Smooth muscle cell (in vitro differentiated cells): ENCODE measurements around the gene CACNG3. TPM values are rescaled to one million over a fixed set of nuclear protein-coding genes. Genes with fewer than 3 reads are reported as not detected.

ENCODE experiments used
- DNase-seq: peaks from one replicate; lab custom pipeline; 2025; ENCODE audit not compliant: unreplicated experiment; lab: John Stamatoyannopoulos, UW
- H2AFZ ChIP-seq: fragments of 200-600 bp; sonication (generic); 2 replicates; pipeline ENCODE4 v1.6.0; 2016; ENCODE audit warnings: antibody characterized with exemption, low read depth, mild to moderate bottlenecking
- H3F3A ChIP-seq: fragments of 200-600 bp; sonication (generic); 2 replicates; pipeline ENCODE4 v1.6.0; 2017; ENCODE audit warnings: antibody characterized with exemption, low read depth
- H3K27ac ChIP-seq: fragments of 200-600 bp; sonication (generic); 2 replicates; pipeline ENCODE4 v1.5.1; 2016; ENCODE audit warnings: low read depth, mild to moderate bottlenecking
- H3K27me3 ChIP-seq: fragments of 200-600 bp; sonication (generic); 2 replicates; pipeline ENCODE4 v1.6.1; 2016; ENCODE audit warnings: low read depth, mild to moderate bottlenecking
- H3K36me3 ChIP-seq: fragments of 200-600 bp; sonication (generic); 2 replicates; pipeline ENCODE4 v1.5.1; 2016; ENCODE audit warnings: low read depth
- H3K4me1 ChIP-seq: fragments of 200-600 bp; sonication (generic); 2 replicates; pipeline ENCODE4 v1.5.1; 2016; ENCODE audit warnings: low read depth
- H3K4me2 ChIP-seq: fragments of 200-600 bp; sonication (generic); 2 replicates; pipeline ENCODE4 v1.6.0; 2016; ENCODE audit warnings: mild to moderate bottlenecking
- H3K4me3 ChIP-seq: fragments of 200-600 bp; sonication (generic); 2 replicates; pipeline ENCODE4 v1.5.1; 2016; ENCODE audit warnings: mild to moderate bottlenecking
- H3K79me2 ChIP-seq: fragments of 200-600 bp; sonication (generic); 2 replicates; pipeline ENCODE4 v1.6.0; 2016; ENCODE audit warnings: low read depth, mild to moderate bottlenecking
- H3K9ac ChIP-seq: fragments of 200-600 bp; sonication (generic); 2 replicates; pipeline ENCODE4 v1.6.0; 2016; ENCODE audit warnings: low read depth
- H3K9me3 ChIP-seq: fragments of 200-600 bp; sonication (generic); replicated peaks from 2 replicates; pipeline ENCODE4 v1.5.1; 2016; ENCODE audit warnings: low read depth
- H4K20me1 ChIP-seq: fragments of 200-600 bp; sonication (generic); 2 replicates; pipeline ENCODE4 v1.6.0; 2016; ENCODE audit warnings: low read depth
- CTCF ChIP-seq: fragments of 200-600 bp; sonication (generic); IDR thresholded peaks from 2 replicates; pipeline ENCODE4 v1.5.1; 2017; ENCODE audit warnings: borderline replicate concordance, mild to moderate bottlenecking, antibody characterized with exemption; ENCODE audit not compliant: insufficient read depth, poor library complexity, severe bottlenecking
- WGBS: methylation state at CpG from one replicate; pipeline ENCODE4 v1.1.7; 2016; ENCODE audit warnings: low lambda C conversion rate; 5-methylcytosine and 5-hydroxymethylcytosine counted together
- polyA plus RNA-seq: library from polyadenylated mRNA; unstranded; fragments of >200 nt; fragmentation: Nextera tagmentation; extraction: Ambion mirVana; gene quantifications from 2 replicates; pipeline ENCODE4 v1.2.1, GENCODE V29; 2016
- total RNA-seq: library from RNA; depleted of rRNA; stranded (reverse); fragments of >200 nt; gene quantifications from 2 replicates; pipeline ENCODE4 v1.2.3, GENCODE V29; 2014

Gene CACNG3
- total and polyA plus RNA-seq, 2 experiments from 2014 or later: not detected

- H3K4me1 ChIP-seq: peaks cover 11% of the 10 kb centered on the region
- H3K4me2 ChIP-seq: no peak overlapping the region
- no peaks in the 10 kb centered on the region for H3K79me2 ChIP-seq
- H3K9me3 ChIP-seq: no peaks in the 10 kb centered on the region
- H2AFZ ChIP-seq: no peak overlapping the region
- H3K27me3 ChIP-seq: no peaks in the 10 kb centered on the region
- WGBS: 32% methylated on average over 5 of the region's 5 CpGs
- no peaks in the 10 kb centered on the region for H3K36me3 ChIP-seq
- no peak overlapping the region for H3K27ac ChIP-seq
- no peaks in the 10 kb centered on the region for H3F3A ChIP-seq
- no peak overlapping the region for H3K9ac ChIP-seq
- no peak for DNase-seq
- TF ChIP-seq CTCF: no peak
- H4K20me1 ChIP-seq: no peaks in the 10 kb centered on the region
- no peak overlapping the region for H3K4me3 ChIP-seq
These were observed 126.8 kb downstream of the CACNG3 start for GRCh38 chr16:24382762-24383407.

GRCh38 chr16:24394341-24394740, 138.2 kb downstream of the CACNG3 start:
- Histone ChIP-seq H3K79me2 (no peaks in the 10 kb centered on the region), H3K36me3 (no peaks in the 10 kb centered on the region), H3K4me1 (no peaks in the 10 kb centered on the region), H4K20me1 (no peaks in the 10 kb centered on the region), H3K27me3 (no peaks in the 10 kb centered on the region), H3K9ac (no peak overlapping the region), H3F3A (no peaks in the 10 kb centered on the region), H3K4me3 (no peak overlapping the region), H3K9me3 (no peaks in the 10 kb centered on the region), H2AFZ (no peak overlapping the region), H3K27ac (no peak overlapping the region), H3K4me2 (no peak overlapping the region)
- WGBS: 84% methylated on average over 8 of the region's 8 CpGs
- no peak for DNase-seq
- TF ChIP-seq CTCF: no peak

- no peaks in the 10 kb centered on the region for H4K20me1 ChIP-seq
- H3F3A ChIP-seq: no peaks in the 10 kb centered on the region
- no peak overlapping the region for H3K27ac ChIP-seq
- H3K79me2 ChIP-seq: no peaks in the 10 kb centered on the region
- H3K4me1 ChIP-seq: no peaks in the 10 kb centered on the region
- H3K4me2 ChIP-seq: no peak overlapping the region
- no peaks in the 10 kb centered on the region for H3K27me3 ChIP-seq
- no peaks in the 10 kb centered on the region for H3K9me3 ChIP-seq
- no peak overlapping the region for H3K4me3 ChIP-seq
- no peaks in the 10 kb centered on the region for H3K36me3 ChIP-seq
- no peak overlapping the region for H3K9ac ChIP-seq
- 87% methylated on average over 6 of the region's 6 CpGs for WGBS
- TF ChIP-seq CTCF: no peak
- DNase-seq: no peak
- H2AFZ ChIP-seq: no peak overlapping the region
These were observed 140.5 kb downstream of the CACNG3 start for GRCh38 chr16:24396350-24397271.
